HepG2 (cell line): ENCODE measurements around the gene PPP1R7. TPM values are rescaled to one million over a fixed set of nuclear protein-coding genes. Genes with fewer than 3 reads are reported as not detected.
A peak's percentile ranks its signal among the peaks of the same experiment; 100 is the strongest.

Experiments used
- AKAP8 ChIP-seq: sonication (generic); formaldehyde crosslinking; IDR thresholded peaks from 2 replicates; pipeline ENCODE4 v1.5.1; 2020; ENCODE audit warnings: mild to moderate bottlenecking, missing genetic modification reagents
- GATAD1 ChIP-seq: IDR thresholded peaks from 2 replicates; pipeline ENCODE4 v1.6.1; 2016; ENCODE audit warnings: missing genetic modification reagents, missing compliant biosample characterization
- HNF4A ChIP-seq: sonication (generic); formaldehyde crosslinking; IDR thresholded peaks from 2 replicates; pipeline ENCODE4 v1.4.0; 2020; ENCODE audit warnings: missing genetic modification reagents
- KDM2A ChIP-seq: sonication (generic); formaldehyde crosslinking; IDR thresholded peaks from 2 replicates; pipeline ENCODE4 v1.4.0; 2020; ENCODE audit warnings: low read depth, missing genetic modification reagents, borderline replicate concordance
- KIAA2018 ChIP-seq: sonication (generic); formaldehyde crosslinking; IDR thresholded peaks from 2 replicates; pipeline ENCODE4 v1.5.0; 2020; ENCODE audit warnings: mild to moderate bottlenecking, missing genetic modification reagents, borderline replicate concordance
- NCOA5 ChIP-seq: sonication (generic); formaldehyde crosslinking; IDR thresholded peaks from 2 replicates; pipeline ENCODE4 v1.4.0; 2020; ENCODE audit warnings: missing genetic modification reagents
- RBM22 ChIP-seq: fragments of 200-400 bp; formaldehyde crosslinking; optimal IDR thresholded peaks from 2 replicates; pipeline ENCODE3; 2017; ENCODE audit warnings: mild to moderate bottlenecking, low read length, moderate library complexity
- TCF7L2 ChIP-seq: IDR thresholded peaks from 2 replicates; pipeline ENCODE4 v1.6.1; 2011; ENCODE audit warnings: mild to moderate bottlenecking, low read depth, low read length, moderate library complexity
- TGIF2 ChIP-seq: IDR thresholded peaks from 2 replicates; pipeline ENCODE4 v1.6.1; 2016; ENCODE audit warnings: control low read depth, missing compliant biosample characterization
- ZNF550 ChIP-seq: sonication (generic); formaldehyde crosslinking; IDR thresholded peaks from 2 replicates; pipeline ENCODE4 v1.4.0; 2020; ENCODE audit warnings: mild to moderate bottlenecking, missing genetic modification reagents, borderline replicate concordance
- ZNF792 ChIP-seq: IDR thresholded peaks from 2 replicates; pipeline ENCODE4 v1.6.1; 2016
- ZNF883 ChIP-seq: sonication (generic); formaldehyde crosslinking; IDR thresholded peaks from 2 replicates; pipeline ENCODE4 v1.5.1; 2020; ENCODE audit warnings: mild to moderate bottlenecking, missing genetic modification reagents; ENCODE audit errors: not compliant biosample characterization
- polyA plus RNA-seq, 8 experiments: library from polyadenylated mRNA; depleted of rRNA in 3 of 8; stranded (reverse) in 7 of 8; unstranded in 1 of 8; fragments of >200 nt; fragmentation: Illumina TruSeq in 4 of 8; extraction: Trizol in 4 of 8; gene quantifications; 2 replicates each; pipeline versions ENCODE4 v1.2.1 to v1.2.3, GENCODE V29; 2011 to 2016; ENCODE audit warnings: low read depth in 4 of 8, missing spikeins in 1 of 8, mixed read lengths in 1 of 8; ENCODE audit not compliant: insufficient read depth in 1 of 8
- total RNA-seq, 5 experiments: library from RNA; depleted of rRNA; stranded (reverse); fragments of >200 nt; fragmentation: Illumina TruSeq; extraction: Trizol; gene quantifications; 2 replicates each; pipeline ENCODE4 v1.2.3, GENCODE V29; 2016; ENCODE audit warnings: low read depth in 1 of 5
- TF ChIP-seq, protein P1 (sequence below): sonication (generic); formaldehyde crosslinking; IDR thresholded peaks from 2 replicates; pipeline ENCODE4 v1.4.0; 2020; ENCODE audit warnings: missing genetic modification reagents, borderline replicate concordance
- TF ChIP-seq, protein P2 (sequence below): sonication (generic); formaldehyde crosslinking; IDR thresholded peaks from 2 replicates; pipeline ENCODE4 v1.4.0; 2020; ENCODE audit warnings: missing genetic modification reagents
- TF ChIP-seq, protein P3 (sequence below): sonication (generic); formaldehyde crosslinking; IDR thresholded peaks from 2 replicates; pipeline ENCODE4 v1.4.0; 2020; ENCODE audit warnings: mild to moderate bottlenecking, missing genetic modification reagents, borderline replicate concordance

PPP1R7 gene
- total and polyA plus RNA-seq, 2 of the 13 experiments (the other 11 are each of a cell fraction or from before 2014, with no cell fraction given): 33.3 to 67.9 TPM

DNA sequence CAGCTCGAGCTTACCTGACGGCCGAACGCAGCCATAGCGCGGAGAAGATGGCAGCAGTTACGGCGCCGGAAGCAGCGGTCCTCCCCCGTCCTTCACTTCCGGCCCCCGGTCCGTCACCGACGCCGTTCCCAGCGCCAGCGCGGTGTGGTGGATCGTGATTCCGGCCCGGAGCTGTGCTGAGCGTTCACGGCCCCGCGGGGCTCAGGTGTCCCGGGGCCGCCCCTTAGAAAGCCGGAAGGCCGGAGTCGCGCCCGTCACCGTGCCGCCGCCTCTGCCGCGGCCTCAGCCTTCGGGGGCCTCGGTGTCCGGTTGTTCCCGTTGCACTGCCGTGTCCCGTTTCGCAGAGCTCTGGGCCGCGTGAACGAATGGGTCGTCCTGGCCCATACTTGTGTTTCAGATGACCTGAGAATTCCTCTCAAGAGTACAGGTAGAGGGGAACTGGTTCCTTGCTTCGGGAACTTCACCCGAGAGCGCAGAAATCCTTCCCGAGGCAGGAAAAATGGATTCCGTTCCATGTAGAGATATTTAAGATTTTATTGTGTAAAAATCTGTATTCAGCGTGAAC is 47.9 kb upstream of the PPP1R7 start, which contains the start of gene MTERF4 (continued):
- TF ChIP-seq, protein P1, sequence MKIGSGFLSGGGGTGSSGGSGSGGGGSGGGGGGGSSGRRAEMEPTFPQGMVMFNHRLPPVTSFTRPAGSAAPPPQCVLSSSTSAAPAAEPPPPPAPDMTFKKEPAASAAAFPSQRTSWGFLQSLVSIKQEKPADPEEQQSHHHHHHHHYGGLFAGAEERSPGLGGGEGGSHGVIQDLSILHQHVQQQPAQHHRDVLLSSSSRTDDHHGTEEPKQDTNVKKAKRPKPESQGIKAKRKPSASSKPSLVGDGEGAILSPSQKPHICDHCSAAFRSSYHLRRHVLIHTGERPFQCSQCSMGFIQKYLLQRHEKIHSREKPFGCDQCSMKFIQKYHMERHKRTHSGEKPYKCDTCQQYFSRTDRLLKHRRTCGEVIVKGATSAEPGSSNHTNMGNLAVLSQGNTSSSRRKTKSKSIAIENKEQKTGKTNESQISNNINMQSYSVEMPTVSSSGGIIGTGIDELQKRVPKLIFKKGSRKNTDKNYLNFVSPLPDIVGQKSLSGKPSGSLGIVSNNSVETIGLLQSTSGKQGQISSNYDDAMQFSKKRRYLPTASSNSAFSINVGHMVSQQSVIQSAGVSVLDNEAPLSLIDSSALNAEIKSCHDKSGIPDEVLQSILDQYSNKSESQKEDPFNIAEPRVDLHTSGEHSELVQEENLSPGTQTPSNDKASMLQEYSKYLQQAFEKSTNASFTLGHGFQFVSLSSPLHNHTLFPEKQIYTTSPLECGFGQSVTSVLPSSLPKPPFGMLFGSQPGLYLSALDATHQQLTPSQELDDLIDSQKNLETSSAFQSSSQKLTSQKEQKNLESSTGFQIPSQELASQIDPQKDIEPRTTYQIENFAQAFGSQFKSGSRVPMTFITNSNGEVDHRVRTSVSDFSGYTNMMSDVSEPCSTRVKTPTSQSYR (CRISPR knock-in tag): peak; percentile 83; the same call in 1 of the 2 replicates
- TF ChIP-seq, protein P2, sequence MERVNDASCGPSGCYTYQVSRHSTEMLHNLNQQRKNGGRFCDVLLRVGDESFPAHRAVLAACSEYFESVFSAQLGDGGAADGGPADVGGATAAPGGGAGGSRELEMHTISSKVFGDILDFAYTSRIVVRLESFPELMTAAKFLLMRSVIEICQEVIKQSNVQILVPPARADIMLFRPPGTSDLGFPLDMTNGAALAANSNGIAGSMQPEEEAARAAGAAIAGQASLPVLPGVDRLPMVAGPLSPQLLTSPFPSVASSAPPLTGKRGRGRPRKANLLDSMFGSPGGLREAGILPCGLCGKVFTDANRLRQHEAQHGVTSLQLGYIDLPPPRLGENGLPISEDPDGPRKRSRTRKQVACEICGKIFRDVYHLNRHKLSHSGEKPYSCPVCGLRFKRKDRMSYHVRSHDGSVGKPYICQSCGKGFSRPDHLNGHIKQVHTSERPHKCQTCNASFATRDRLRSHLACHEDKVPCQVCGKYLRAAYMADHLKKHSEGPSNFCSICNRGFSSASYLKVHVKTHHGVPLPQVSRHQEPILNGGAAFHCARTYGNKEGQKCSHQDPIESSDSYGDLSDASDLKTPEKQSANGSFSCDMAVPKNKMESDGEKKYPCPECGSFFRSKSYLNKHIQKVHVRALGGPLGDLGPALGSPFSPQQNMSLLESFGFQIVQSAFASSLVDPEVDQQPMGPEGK (CRISPR knock-in tag): peak; percentile 100
- TF ChIP-seq AKAP8 (CRISPR knock-in tag) (peak; percentile 97), ZNF883 (CRISPR knock-in tag) (peak; percentile 99), KIAA2018 (CRISPR knock-in tag) (peak; percentile 83; the same call in 1 of the 2 replicates), KDM2A (CRISPR knock-in tag) (peak; percentile 100), NCOA5 (CRISPR knock-in tag) (no peak), TGIF2 (CRISPR knock-in tag) (peak; percentile 98), HNF4A (peak; percentile 66), ZNF792 (CRISPR knock-in tag) (peak; percentile 98), ZNF550 (CRISPR knock-in tag) (0 out of 2 replicates have a peak, but pooled peaks have one; percentile 70), TCF7L2 (no peak), RBM22 (no peak), GATAD1 (CRISPR knock-in tag) (peak; percentile 100)
- TF ChIP-seq, protein P3, sequence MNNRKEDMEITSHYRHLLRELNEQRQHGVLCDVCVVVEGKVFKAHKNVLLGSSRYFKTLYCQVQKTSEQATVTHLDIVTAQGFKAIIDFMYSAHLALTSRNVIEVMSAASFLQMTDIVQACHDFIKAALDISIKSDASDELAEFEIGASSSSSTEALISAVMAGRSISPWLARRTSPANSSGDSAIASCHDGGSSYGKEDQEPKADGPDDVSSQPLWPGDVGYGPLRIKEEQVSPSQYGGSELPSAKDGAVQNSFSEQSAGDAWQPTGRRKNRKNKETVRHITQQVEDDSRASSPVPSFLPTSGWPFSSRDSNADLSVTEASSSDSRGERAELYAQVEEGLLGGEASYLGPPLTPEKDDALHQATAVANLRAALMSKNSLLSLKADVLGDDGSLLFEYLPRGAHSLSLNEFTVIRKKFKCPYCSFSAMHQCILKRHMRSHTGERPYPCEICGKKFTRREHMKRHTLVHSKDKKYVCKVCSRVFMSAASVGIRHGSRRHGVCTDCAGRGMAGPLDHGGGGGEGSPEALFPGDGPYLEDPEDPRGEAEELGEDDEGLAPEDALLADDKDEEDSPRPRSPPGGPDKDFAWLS (CRISPR knock-in tag): no peak
